ENCODE results near the gene COL4A1. TPM values are rescaled to one million over a fixed set of nuclear protein-coding genes. Genes with fewer than 3 reads are reported as not detected.

Gene COL4A1
- total RNA-seq, 4 donors from 2014 or later = 278 to 618 (median 440) TPM

GRCh38 chr13:110119935-110120905, 186.7 kb downstream of the COL4A1 start:
- no peaks in the 10 kb centered on the region for H3K36me3 ChIP-seq
- no peak for TF ChIP-seq POLR2A (IDR thresholded peaks at IDR 0.05)
- no peak for TF ChIP-seq POLR2AphosphoS5 (IDR thresholded peaks at IDR 0.05)
- TF ChIP-seq, protein P1, sequence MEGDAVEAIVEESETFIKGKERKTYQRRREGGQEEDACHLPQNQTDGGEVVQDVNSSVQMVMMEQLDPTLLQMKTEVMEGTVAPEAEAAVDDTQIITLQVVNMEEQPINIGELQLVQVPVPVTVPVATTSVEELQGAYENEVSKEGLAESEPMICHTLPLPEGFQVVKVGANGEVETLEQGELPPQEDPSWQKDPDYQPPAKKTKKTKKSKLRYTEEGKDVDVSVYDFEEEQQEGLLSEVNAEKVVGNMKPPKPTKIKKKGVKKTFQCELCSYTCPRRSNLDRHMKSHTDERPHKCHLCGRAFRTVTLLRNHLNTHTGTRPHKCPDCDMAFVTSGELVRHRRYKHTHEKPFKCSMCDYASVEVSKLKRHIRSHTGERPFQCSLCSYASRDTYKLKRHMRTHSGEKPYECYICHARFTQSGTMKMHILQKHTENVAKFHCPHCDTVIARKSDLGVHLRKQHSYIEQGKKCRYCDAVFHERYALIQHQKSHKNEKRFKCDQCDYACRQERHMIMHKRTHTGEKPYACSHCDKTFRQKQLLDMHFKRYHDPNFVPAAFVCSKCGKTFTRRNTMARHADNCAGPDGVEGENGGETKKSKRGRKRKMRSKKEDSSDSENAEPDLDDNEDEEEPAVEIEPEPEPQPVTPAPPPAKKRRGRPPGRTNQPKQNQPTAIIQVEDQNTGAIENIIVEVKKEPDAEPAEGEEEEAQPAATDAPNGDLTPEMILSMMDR (IDR thresholded peaks at IDR 0.05) = no peak
- no peak for TF ChIP-seq EP300 (IDR thresholded peaks at IDR 0.05)
- no peak for ATAC-seq
- no peaks in the 10 kb centered on the region for H3K4me1 ChIP-seq
- H3K4me3 ChIP-seq = no peak overlapping the region
- no peaks in the 10 kb centered on the region for H3K27me3 ChIP-seq
- no peaks in the 10 kb centered on the region for H3K9me3 ChIP-seq
- WGBS, 2 donors (ENCODE audit: low coverage in 1 of 2) = 73 to 85% methylated on average over 7 to 12 of the region's 18 CpGs
- no peak overlapping the region for H3K27ac ChIP-seq

DNA sequence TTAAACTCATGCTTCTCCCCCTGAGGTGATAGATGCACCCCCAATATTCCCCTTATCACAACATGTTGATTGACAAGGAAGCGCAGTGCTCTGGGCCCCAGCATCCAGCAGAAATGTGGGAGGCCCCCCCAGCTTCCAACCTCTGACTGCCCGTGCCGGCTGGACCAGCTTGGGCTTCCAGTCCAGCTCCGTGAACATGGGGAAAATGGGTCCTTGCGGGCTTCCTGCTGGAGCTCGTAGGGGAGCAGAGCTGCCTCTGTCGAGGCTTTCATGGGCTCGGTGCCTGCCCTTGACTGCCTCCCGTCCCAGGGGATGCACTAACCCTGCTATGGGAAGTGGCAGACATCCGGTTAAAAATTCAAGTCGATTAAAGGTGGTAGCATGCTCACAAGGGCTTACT, 188.9 kb downstream of the COL4A1 start:
- Histone ChIP-seq H3K4me1 (no peaks in the 10 kb centered on the region), H3K9me3 (no peaks in the 10 kb centered on the region), H3K36me3 (no peaks in the 10 kb centered on the region), H3K27me3 (no peaks in the 10 kb centered on the region), H3K27ac (no peak overlapping the region), H3K4me3 (no peak overlapping the region)
- no peak for ATAC-seq
- TF ChIP-seq, protein P1 (IDR thresholded peaks at IDR 0.05) = no peak
- TF ChIP-seq POLR2A (IDR thresholded peaks at IDR 0.05) = no peak
- no peak for TF ChIP-seq EP300 (IDR thresholded peaks at IDR 0.05)
- TF ChIP-seq POLR2AphosphoS5 (IDR thresholded peaks at IDR 0.05) = no peak
- 85% methylated on average over 2 of the region's 11 CpGs; no CpG with 5 or more reads in 1 of the 2 donors for WGBS, 2 donors (ENCODE audit: low coverage in 1 of 2)

DNA sequence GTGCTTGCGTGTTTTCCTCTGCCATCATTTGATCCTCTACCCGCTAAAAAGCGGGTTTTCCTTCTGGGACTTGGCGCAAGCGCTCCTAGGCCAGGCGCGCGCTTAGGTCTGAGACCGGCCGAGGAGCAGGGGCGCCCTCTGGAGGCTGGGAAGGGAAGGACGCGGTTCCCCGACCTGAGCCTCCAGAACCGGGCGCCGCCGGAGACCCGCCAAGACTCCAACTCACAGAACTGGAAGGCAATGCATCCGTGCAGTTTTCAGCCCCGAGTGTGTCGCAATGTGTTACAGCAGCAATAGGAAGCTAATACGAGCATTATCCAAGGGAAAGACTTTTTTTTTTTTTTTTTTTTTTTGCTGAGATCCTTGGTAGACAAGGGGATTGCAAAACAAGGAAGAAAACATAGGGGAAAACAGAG, 190.9 kb downstream of the COL4A1 start:
- WGBS, 2 donors (ENCODE audit: low coverage in 1 of 2) = 25 to 42% methylated on average over 5 to 7 of the region's 23 CpGs
- H3K27ac ChIP-seq = no peak overlapping the region
- H3K4me1 ChIP-seq = no peaks in the 10 kb centered on the region
- H3K9me3 ChIP-seq = no peaks in the 10 kb centered on the region
- H3K27me3 ChIP-seq = no peaks in the 10 kb centered on the region
- H3K4me3 ChIP-seq = no peak overlapping the region
- peak; percentile 82 for ATAC-seq
- H3K36me3 ChIP-seq = no peaks in the 10 kb centered on the region
- TF ChIP-seq, protein P1 (IDR thresholded peaks at IDR 0.05) = peak; percentile 73 to 85 (median 82)
- TF ChIP-seq EP300 (IDR thresholded peaks at IDR 0.05) = no peak

- Histone ChIP-seq H3K36me3 (no peaks in the 10 kb centered on the region), H3K4me3 (no peak overlapping the region), H3K9me3 (no peaks in the 10 kb centered on the region), H3K27ac (no peak overlapping the region), H3K27me3 (no peaks in the 10 kb centered on the region), H3K4me1 (peaks cover 0 to under 1% (median 0%) of the 10 kb centered on the region in 3 donors)
- 82 to 86% methylated on average over 5 of the region's 5 CpGs for WGBS, 2 donors (ENCODE audit: low coverage in 1 of 2)
- no peak for ATAC-seq
- TF ChIP-seq EP300 (IDR thresholded peaks at IDR 0.05) (no peak), POLR2AphosphoS5 (IDR thresholded peaks at IDR 0.05) (no peak), POLR2A (IDR thresholded peaks at IDR 0.05) (no peak)
- TF ChIP-seq, protein P1 (IDR thresholded peaks at IDR 0.05) = no peak
Observed at GRCh38 chr13:110115591-110115990, 191.4 kb downstream of the COL4A1 start.

DNA sequence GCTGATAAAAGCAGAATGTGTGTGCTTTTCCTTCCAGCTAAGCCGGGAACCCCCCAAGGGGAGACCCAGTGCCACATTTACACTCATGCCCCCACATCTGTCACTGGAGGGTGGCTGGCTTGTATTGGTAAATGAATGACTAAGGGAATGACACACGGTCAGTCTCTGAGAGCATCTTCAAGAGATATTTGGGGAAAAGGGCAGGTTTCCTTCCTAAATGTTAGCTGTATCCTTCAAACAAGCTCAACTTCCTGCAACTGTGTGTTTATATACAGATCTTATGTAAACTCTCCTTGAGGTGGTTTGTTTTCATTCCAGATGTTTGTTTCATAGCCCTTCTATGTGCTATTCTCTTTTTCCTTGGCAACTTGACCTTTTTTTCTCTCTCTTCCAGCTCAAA, 192.6 kb downstream of the COL4A1 start:
- H3K9me3 ChIP-seq = no peaks in the 10 kb centered on the region
- H3K4me1 ChIP-seq = peaks cover 0 to 13% (median 3%) of the 10 kb centered on the region in 3 donors
- WGBS, 2 donors (ENCODE audit: low coverage in 1 of 2) = 60 to 89% methylated on average over 1 to 2 of the region's 2 CpGs
- no peaks in the 10 kb centered on the region for H3K27me3 ChIP-seq
- no peak overlapping the region for H3K27ac ChIP-seq
- ATAC-seq = no peak
- no peak overlapping the region for H3K4me3 ChIP-seq
- TF ChIP-seq POLR2A (IDR thresholded peaks at IDR 0.05) (no peak), EP300 (IDR thresholded peaks at IDR 0.05) (no peak), POLR2AphosphoS5 (IDR thresholded peaks at IDR 0.05) (no peak)
- TF ChIP-seq, protein P1 (IDR thresholded peaks at IDR 0.05) = no peak
- H3K36me3 ChIP-seq = no peaks in the 10 kb centered on the region

Data from gastroesophageal sphincter (tissue), 4 donors.